ENCODE results near the gene PHF12.

DNA sequence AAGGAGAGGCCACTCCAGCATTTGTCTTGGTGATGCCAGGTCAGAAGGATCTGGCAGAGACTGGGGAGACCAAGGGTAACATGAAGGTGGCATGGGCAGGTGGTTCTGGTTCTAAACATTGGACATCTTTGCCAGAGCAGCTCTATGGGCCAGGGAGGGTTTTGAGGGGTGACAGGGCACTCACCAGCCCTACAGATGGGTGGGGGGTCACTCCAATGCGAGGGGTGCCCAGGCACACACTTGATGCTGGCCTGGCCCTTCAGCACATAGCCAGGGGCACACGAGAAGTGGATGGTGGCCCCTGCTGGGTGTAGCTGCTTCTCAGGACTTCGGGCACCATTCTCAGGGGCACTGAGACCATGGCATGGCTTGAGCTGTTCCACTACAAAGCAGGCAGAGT is 5.5 kb upstream of the PHF12 start:
- no peak for TF ChIP-seq EP300 (IDR thresholded peaks at IDR 0.05)
- no peak for TF ChIP-seq CTCF (IDR thresholded peaks at IDR 0.05)

Data from upper lobe of left lung (tissue), 4 donors.